Heart left ventricle (tissue), 13 donors: ENCODE measurements around the gene DOCK1.

Source experiments
- POLR2A ChIP-seq, 2 donors: fragments of 450-650 bp; IDR thresholded peaks; one replicate each; pipeline ENCODE4 v1.6.1; 2017; ENCODE audit warnings: antibody characterized with exemption in 2 of 2, mild to moderate bottlenecking in 2 of 2, moderate library complexity in 2 of 2
- TF ChIP-seq, protein P1 (sequence below), 12 donors: fragments of 200-600 bp; sonication (generic) in 4 of 12; IDR thresholded peaks; one replicate each; pipeline versions ENCODE4 v1.5.0 to v1.8.0; 2018 to 2022; ENCODE audit warnings: antibody characterized with exemption in 12 of 12, mild to moderate bottlenecking in 5 of 12
- donor health status: ischemic (EF 13 %, LVEDD 7.1; RV severe dilation, severe dysfunction).
- donor health status: DM: no; HTN: yes; CAD: no.
- donor health status: DM: no; HTN: no; CAD: no.
- donor health status: ischemic (EF 25% LVEDD 6.9; RV normal size, moderate dysfunction).
- donor health status: ischemic (EF 25% LVEDD 5.7; RV mildly dilated, moderate dysfunction).
- donor health status: ischemic (EF 35%, LVEDD 5.7; RV mildly dilated, moderate dysfunction).
- donor health status: nonischemic (EF 11% LVEDD 7.7; RV severe dilation, severe dysfunction).
- donor health status: DM: yes; HTN: yes; CAD: no.
- donor health status: PGD.
- donor health status: ischemic (EF 29% LVEDD 5.4; RV normal size, mild dysfunction).
- donor health status: nonischemic (EF 23%, LVEDD 6.1; RV moderate dilation, normal function).

DNA sequence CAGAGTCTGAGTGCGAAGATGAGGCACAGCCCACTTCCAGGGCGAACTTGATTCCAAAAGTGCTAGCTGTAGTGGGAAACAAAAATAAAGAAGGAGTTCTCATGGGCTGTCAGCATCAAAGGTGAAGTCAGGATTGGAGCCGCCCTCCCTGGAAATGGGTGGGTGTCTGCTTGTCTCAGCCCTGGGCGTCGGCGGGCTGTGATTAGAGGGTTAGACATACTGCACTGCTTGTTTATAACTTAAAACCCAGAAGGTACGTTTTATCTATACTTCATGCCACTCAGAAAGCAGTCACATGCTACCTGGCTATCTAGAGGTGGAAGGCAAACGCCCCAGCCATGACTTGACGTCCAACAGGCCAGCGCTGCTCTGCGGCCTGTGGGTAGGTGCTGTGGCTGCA is 535.1 kb downstream of the DOCK1 start:
- TF ChIP-seq POLR2A (IDR thresholded peaks at IDR 0.05), result no peak
- TF ChIP-seq, protein P1, sequence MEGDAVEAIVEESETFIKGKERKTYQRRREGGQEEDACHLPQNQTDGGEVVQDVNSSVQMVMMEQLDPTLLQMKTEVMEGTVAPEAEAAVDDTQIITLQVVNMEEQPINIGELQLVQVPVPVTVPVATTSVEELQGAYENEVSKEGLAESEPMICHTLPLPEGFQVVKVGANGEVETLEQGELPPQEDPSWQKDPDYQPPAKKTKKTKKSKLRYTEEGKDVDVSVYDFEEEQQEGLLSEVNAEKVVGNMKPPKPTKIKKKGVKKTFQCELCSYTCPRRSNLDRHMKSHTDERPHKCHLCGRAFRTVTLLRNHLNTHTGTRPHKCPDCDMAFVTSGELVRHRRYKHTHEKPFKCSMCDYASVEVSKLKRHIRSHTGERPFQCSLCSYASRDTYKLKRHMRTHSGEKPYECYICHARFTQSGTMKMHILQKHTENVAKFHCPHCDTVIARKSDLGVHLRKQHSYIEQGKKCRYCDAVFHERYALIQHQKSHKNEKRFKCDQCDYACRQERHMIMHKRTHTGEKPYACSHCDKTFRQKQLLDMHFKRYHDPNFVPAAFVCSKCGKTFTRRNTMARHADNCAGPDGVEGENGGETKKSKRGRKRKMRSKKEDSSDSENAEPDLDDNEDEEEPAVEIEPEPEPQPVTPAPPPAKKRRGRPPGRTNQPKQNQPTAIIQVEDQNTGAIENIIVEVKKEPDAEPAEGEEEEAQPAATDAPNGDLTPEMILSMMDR (IDR thresholded peaks at IDR 0.05), result no peak
